CD8-positive, alpha-beta memory T cell (primary cell): ENCODE data around the gene GNG4. TPM values are rescaled to one million over a fixed set of nuclear protein-coding genes. Genes with fewer than 3 reads are reported as not detected.
A peak's percentile ranks its signal among the peaks of the same experiment; 100 is the strongest.
"Not testable (repeated sequence)": the region's sequence is repeated elsewhere in the genome, so short reads cannot be mapped to it uniquely, and the experiment has no call there.

Source experiments
- CTCF ChIA-PET: fragments of 350-600 bp; sonication (Branson Sonifier 250); formaldehyde crosslinking; loops from one replicate; lab custom pipeline; 2021; ENCODE audit warnings: antibody characterized with exemption; lab: Charles Lee
- POLR2A ChIA-PET: fragments of 350-600 bp; sonication (Branson Sonifier 250); formaldehyde crosslinking; loops from one replicate; lab custom pipeline; 2021; ENCODE audit warnings: antibody characterized with exemption; lab: Charles Lee
- DNase-seq, 5 donors: peaks; one replicate each; pipeline versions ENCODE4 v3.0.0 to v3.0.0-alpha.2; 2020 to 2022; ENCODE audit warnings: mixed read lengths in 1 of 5
- H3K27ac ChIP-seq: one replicate; pipeline ENCODE4 v1.7.0; 2013; ENCODE audit warnings: low read depth, mild to moderate bottlenecking, low read length, moderate library complexity
- H3K27me3 ChIP-seq: 2 replicates; pipeline ENCODE4 v1.7.0; 2013; ENCODE audit warnings: low read length, mild to moderate bottlenecking; ENCODE audit not compliant: insufficient read depth, poor library complexity, severe bottlenecking
- H3K36me3 ChIP-seq: 2 replicates; pipeline ENCODE4 v1.7.0; 2013; ENCODE audit warnings: mild to moderate bottlenecking, low read length, moderate library complexity; ENCODE audit not compliant: insufficient read depth
- H3K4me1 ChIP-seq: 2 replicates; pipeline ENCODE4 v1.7.0; 2013; ENCODE audit warnings: mild to moderate bottlenecking, low read length, moderate library complexity; ENCODE audit not compliant: insufficient read depth
- H3K4me3 ChIP-seq: 2 replicates; pipeline ENCODE4 v1.7.0; 2013; ENCODE audit warnings: mild to moderate bottlenecking, low read length
- H3K9me3 ChIP-seq: 2 replicates; pipeline ENCODE4 v1.7.0; 2013; ENCODE audit warnings: mild to moderate bottlenecking, low read length
- H3K27ac Mint-ChIP-seq, 8 donors: one replicate each; pipeline ENCODE4 v1.8.0; 2020 to 2021; ENCODE audit warnings: mixed read lengths in 8 of 8, mild to moderate bottlenecking in 6 of 8, inconsistent platforms in 3 of 8, moderate library complexity in 3 of 8
- H3K27me3 Mint-ChIP-seq, 2 donors: one replicate each; pipeline ENCODE4 v1.8.0; 2020 to 2021; ENCODE audit warnings: mixed read lengths in 2 of 2, mild to moderate bottlenecking in 1 of 2, moderate library complexity in 1 of 2
- H3K36me3 Mint-ChIP-seq, 3 donors: one replicate each; pipeline ENCODE4 v1.8.0; 2020 to 2021; ENCODE audit warnings: mixed read lengths in 3 of 3, inconsistent platforms in 1 of 3, mild to moderate bottlenecking in 1 of 3
- H3K4me1 Mint-ChIP-seq, 3 donors: one replicate each; pipeline ENCODE4 v1.8.0; 2020 to 2021; ENCODE audit warnings: mixed read lengths in 3 of 3, inconsistent platforms in 1 of 3, mild to moderate bottlenecking in 1 of 3
- H3K4me3 Mint-ChIP-seq, 7 donors: one replicate each; pipeline ENCODE4 v1.8.0; 2020 to 2021; ENCODE audit warnings: mixed read lengths in 7 of 7, mild to moderate bottlenecking in 6 of 7, moderate library complexity in 4 of 7, inconsistent platforms in 2 of 7
- H3K9me3 Mint-ChIP-seq, 5 donors: one replicate each; pipeline ENCODE4 v1.8.0; 2020 to 2022; ENCODE audit warnings: mixed read lengths in 5 of 5, mild to moderate bottlenecking in 3 of 5, moderate library complexity in 2 of 5, inconsistent platforms in 1 of 5
- polyA plus RNA-seq: library from polyadenylated mRNA; unstranded; fragments of 300-500 nt; fragmentation: Illumina TruSeq; gene quantifications from one replicate; pipeline ENCODE4 v1.2.3, GENCODE V29; 2021
- total RNA-seq, 2 experiments: library from RNA; stranded (reverse); gene quantifications; one replicate each; pipeline ENCODE4 v1.2.3, GENCODE V29; 2021

The GNG4 gene
- total and polyA plus RNA-seq, 3 experiments from 2014 or later = 5.2 to 5.6 TPM; not detected in 1

- peaks cover 38% of the 10 kb centered on the region for H3K27me3 ChIP-seq
- H3K36me3 ChIP-seq, DNase-seq, POLR2A ChIA-PET, CTCF ChIA-PET, H3K27ac ChIP-seq, H3K4me3 ChIP-seq, H3K9me3 ChIP-seq, H3K36me3 Mint-ChIP-seq, H3K9me3 Mint-ChIP-seq: not testable (repeated sequence)
- Mint-ChIP-seq H3K4me3 (peak overlapping the region in 1 of 7 donors; percentile 66), H3K27me3 (peaks cover 34 to 35% of the 10 kb centered on the region in 2 donors), H3K4me1 (peaks cover 22 to 33% (median 30%) of the 10 kb centered on the region in 3 donors), H3K27ac (peak overlapping the region in 1 of 8 donors; percentile 74)
- H3K4me1 ChIP-seq = peaks cover 20% of the 10 kb centered on the region
These were observed 2.0 kb downstream of the GNG4 start for GRCh38 chr1:235647537-235647936.

GRCh38 chr1:235646463-235646862 is 3.1 kb downstream of the GNG4 start:
- peaks cover 31% of the 10 kb centered on the region for H3K4me1 ChIP-seq
- H3K4me3 ChIP-seq = no peak overlapping the region
- ChIA-PET CTCF (no interaction called here), POLR2A (no interaction called here)
- Mint-ChIP-seq H3K4me3 (no peak overlapping the region), H3K27ac (peak overlapping the region in 1 of 8 donors; percentile 93), H3K9me3 (peaks cover 0 to 3% (median 2%) of the 10 kb centered on the region in 5 donors), H3K27me3 (peaks cover 28 to 31% of the 10 kb centered on the region in 2 donors), H3K36me3 (peaks cover 0 to 4% (median 3%) of the 10 kb centered on the region in 3 donors), H3K4me1 (peaks cover 31 to 44% (median 40%) of the 10 kb centered on the region in 3 donors)
- DNase-seq = no peak
- no peaks in the 10 kb centered on the region for H3K36me3 ChIP-seq
- H3K27ac ChIP-seq = no peak overlapping the region
- H3K27me3 ChIP-seq = peaks cover 34% of the 10 kb centered on the region
- no peaks in the 10 kb centered on the region for H3K9me3 ChIP-seq

- Mint-ChIP-seq H3K27ac (peak overlapping the region in 4 of 8 donors; percentile 25 to 67 (median 52)), H3K27me3 (peaks cover 18 to 22% of the 10 kb centered on the region in 2 donors), H3K4me1 (peaks cover 27 to 41% (median 39%) of the 10 kb centered on the region in 3 donors), H3K9me3 (no peaks in the 10 kb centered on the region), H3K4me3 (peak overlapping the region in 1 of 7 donors; percentile 53), H3K36me3 (peaks cover 0 to 4% (median 3%) of the 10 kb centered on the region in 3 donors)
- no peaks in the 10 kb centered on the region for H3K9me3 ChIP-seq
- H3K36me3 ChIP-seq = no peaks in the 10 kb centered on the region
- peaks cover 23% of the 10 kb centered on the region for H3K27me3 ChIP-seq
- ChIA-PET CTCF (interaction anchor here (0.7 kb wide), 1 partner anchor 955 kb away, joined by 3 read pairs; no protein-coding TSS in a partner anchor), POLR2A (interaction anchor here (0.7 kb wide), 1 partner anchor 86 kb away, joined by 8 read pairs; no protein-coding TSS in a partner anchor)
- no peak overlapping the region for H3K27ac ChIP-seq
- no peak for DNase-seq
- peaks cover 30% of the 10 kb centered on the region for H3K4me1 ChIP-seq
- no peak overlapping the region for H3K4me3 ChIP-seq
These were observed 4.8 kb downstream of the GNG4 start for GRCh38 chr1:235644693-235645305.

GRCh38 chr1:235643837-235644692 is 5.5 kb downstream of the GNG4 start:
- Mint-ChIP-seq H3K9me3 (no peaks in the 10 kb centered on the region), H3K27ac (peak overlapping the region in 5 of 8 donors; percentile 44 to 94 (median 79)), H3K27me3 (peaks cover 18 to 21% of the 10 kb centered on the region in 2 donors), H3K36me3 (peaks cover 0 to 4% (median 3%) of the 10 kb centered on the region in 3 donors), H3K4me3 (peak overlapping the region in 3 of 7 donors; percentile 7 to 53 (median 17)), H3K4me1 (peaks cover 27 to 40% (median 38%) of the 10 kb centered on the region in 3 donors)
- DNase-seq = no peak
- CTCF ChIA-PET = no interaction called here
- Histone ChIP-seq H3K9me3 (no peaks in the 10 kb centered on the region), H3K27ac (no peak overlapping the region), H3K4me3 (no peak overlapping the region), H3K36me3 (no peaks in the 10 kb centered on the region), H3K27me3 (peaks cover 22% of the 10 kb centered on the region), H3K4me1 (peaks cover 27% of the 10 kb centered on the region)
- POLR2A ChIA-PET = no interaction called here

GRCh38 chr1:235642943-235643371 is 6.6 kb downstream of the GNG4 start:
- Histone ChIP-seq H3K27me3 (peaks cover 11% of the 10 kb centered on the region), H3K4me3 (no peak overlapping the region), H3K4me1 (peaks cover 19% of the 10 kb centered on the region), H3K9me3 (no peaks in the 10 kb centered on the region), H3K36me3 (no peaks in the 10 kb centered on the region), H3K27ac (peak overlapping the region; percentile 67)
- Mint-ChIP-seq H3K36me3 (peaks cover 0 to 3% (median 0%) of the 10 kb centered on the region in 3 donors), H3K27me3 (peaks cover 7 to 11% of the 10 kb centered on the region in 2 donors), H3K9me3 (no peaks in the 10 kb centered on the region), H3K4me3 (peak overlapping the region; percentile 36 to 91 (median 86)), H3K27ac (peak overlapping the region; percentile 76 to 98 (median 94)), H3K4me1 (peaks cover 21 to 33% (median 28%) of the 10 kb centered on the region in 3 donors)
- DNase-seq = no peak
- ChIA-PET POLR2A (no interaction called here), CTCF (interaction anchor here (1.4 kb wide), 1 partner anchor 41 kb away, joined by 4 read pairs; no protein-coding TSS in a partner anchor)

GRCh38 chr1:235642011-235642942 is 7.3 kb downstream of the GNG4 start:
- Mint-ChIP-seq H3K9me3 (no peaks in the 10 kb centered on the region), H3K27ac (peak overlapping the region; percentile 76 to 98 (median 94)), H3K4me1 (peaks cover 21 to 33% (median 28%) of the 10 kb centered on the region in 3 donors), H3K36me3 (peaks cover 0 to 3% (median 0%) of the 10 kb centered on the region in 3 donors), H3K27me3 (peaks cover 6 to 7% of the 10 kb centered on the region in 2 donors), H3K4me3 (peak overlapping the region; percentile 53 to 91 (median 86))
- ChIA-PET POLR2A (interaction anchor here (2.0 kb wide), 1 partner anchor 138 kb away, joined by 6 read pairs; the partner anchor contains the start of gene B3GALNT2), CTCF (interaction anchor here (1.4 kb wide), 1 partner anchor 40 kb away, joined by 4 read pairs; no protein-coding TSS in a partner anchor)
- H3K27me3 ChIP-seq = peaks cover 9% of the 10 kb centered on the region
- no peaks in the 10 kb centered on the region for H3K9me3 ChIP-seq
- H3K4me1 ChIP-seq = peaks cover 19% of the 10 kb centered on the region
- H3K27ac ChIP-seq = peak overlapping the region; percentile 67
- H3K36me3 ChIP-seq = no peaks in the 10 kb centered on the region
- DNase-seq = peak; percentile 49 to 86 (median 54)
- H3K4me3 ChIP-seq = peak overlapping the region; percentile 55

- CTCF ChIA-PET = no interaction called here
- no peaks in the 10 kb centered on the region for H3K36me3 ChIP-seq
- no peak overlapping the region for H3K27ac ChIP-seq
- Mint-ChIP-seq H3K9me3 (no peaks in the 10 kb centered on the region), H3K36me3 (peaks cover 0 to 3% (median 0%) of the 10 kb centered on the region in 3 donors), H3K4me3 (peak overlapping the region in 4 of 7 donors; percentile 37 to 50 (median 43)), H3K27ac (peak overlapping the region in 1 of 8 donors; percentile 20), H3K4me1 (peaks cover 21 to 33% (median 28%) of the 10 kb centered on the region in 3 donors), H3K27me3 (peaks cover 0 to 5% of the 10 kb centered on the region in 2 donors)
- POLR2A ChIA-PET = interaction anchor here (2.0 kb wide), 1 partner anchor 136 kb away, joined by 6 read pairs; the partner anchor contains the start of gene B3GALNT2
- no peak overlapping the region for H3K4me3 ChIP-seq
- no peak for DNase-seq
- peaks cover 19% of the 10 kb centered on the region for H3K4me1 ChIP-seq
- no peaks in the 10 kb centered on the region for H3K27me3 ChIP-seq
- H3K9me3 ChIP-seq = no peaks in the 10 kb centered on the region
These were observed 9.0 kb downstream of the GNG4 start for GRCh38 chr1:235640580-235640979.
